Measurements from ENCODE around the gene UMAD1. TPM values are rescaled to one million over a fixed set of nuclear protein-coding genes. Genes with fewer than 3 reads are reported as not detected.

Gene UMAD1
- total and polyA plus RNA-seq, 2 of the 4 experiments (the other 2 are of a cell fraction): 5.2 to 8.4 TPM

DNA sequence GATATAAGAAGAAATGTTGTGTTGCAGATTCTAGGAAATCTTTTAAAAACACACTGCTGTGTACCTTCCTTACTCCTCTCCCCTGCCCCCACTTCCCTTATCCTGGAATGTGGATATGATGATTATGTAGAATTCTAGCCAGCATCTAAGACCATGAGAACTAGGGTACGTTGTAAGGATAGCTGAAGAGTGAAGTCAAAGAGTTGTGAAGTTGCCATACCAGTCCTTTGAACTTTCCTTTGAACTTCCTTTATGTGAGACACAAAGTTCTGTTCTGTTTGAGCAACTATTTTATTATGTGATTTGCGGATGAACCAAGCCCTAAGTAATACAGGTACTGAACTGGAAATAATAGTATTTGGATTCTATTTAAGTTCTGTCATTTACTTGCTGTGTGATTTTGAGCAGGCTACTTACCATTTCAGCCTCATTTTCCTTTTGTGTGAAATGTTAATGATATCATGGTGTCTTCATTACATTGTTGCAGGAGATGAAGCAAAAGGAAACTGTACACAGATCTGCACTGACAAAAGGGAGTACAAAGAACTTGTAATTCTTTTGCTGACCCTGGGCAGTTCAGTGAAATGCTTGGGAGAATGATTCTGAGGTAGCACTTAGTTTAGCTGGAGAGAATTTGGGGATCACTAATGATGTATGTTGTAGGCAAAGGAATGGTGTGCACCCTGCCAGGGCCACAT, 46.4 kb downstream of the UMAD1 start (continued):
- TF ChIP-seq CHD1 (IDR thresholded peaks at IDR 0.05; ENCODE audit: low read depth, low read length): no peak

DNA sequence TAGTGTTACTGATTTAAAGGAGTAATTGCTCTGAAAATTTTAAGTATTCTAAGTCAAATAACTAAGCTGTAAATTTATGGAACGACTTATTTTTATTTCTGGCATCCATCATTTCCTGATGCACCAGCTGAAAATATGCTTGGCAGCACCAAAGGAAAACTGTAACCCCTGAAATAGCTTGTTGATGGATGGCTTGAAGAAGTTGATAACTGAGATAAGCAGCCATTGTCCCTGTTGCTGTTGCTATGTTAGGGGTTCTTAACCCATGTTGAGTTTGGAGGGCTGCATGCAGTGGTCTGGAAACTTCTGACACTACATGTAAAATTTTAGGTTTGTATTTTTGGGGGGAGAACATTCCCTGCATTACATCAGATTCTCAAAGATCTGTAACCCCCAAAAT, 47.2 kb downstream of the UMAD1 start:
- Histone ChIP-seq H3K14ac (replicated peaks; ENCODE audit: low read depth, low read length) (no peak overlapping the region), H3K27ac (ENCODE audit: insufficient read depth, low read length) (no peak overlapping the region), H2BK120ac (ENCODE audit: low read depth, low read length) (no peak overlapping the region), H4K5ac (ENCODE audit: low read depth, low read length) (no peak overlapping the region), H2BK20ac (ENCODE audit: low read depth, low read length) (no peak overlapping the region), H3K4me3 (ENCODE audit: insufficient read depth, low read depth, low read length) (no peak overlapping the region), H3K79me1 (ENCODE audit: low read depth in 1 of 2, low read length in 2 of 2) (0 out of 4 replicates have a peak, but pooled peaks cover 0 to 2% of the 10 kb centered on the region in 2 experiments), H3K9ac (ENCODE audit: low read depth, low read length) (no peak overlapping the region), H3K4me1 (ENCODE audit: control insufficient read depth, insufficient read depth, low read length) (no peaks in the 10 kb centered on the region; the same call in 1 of the 2 replicates), H3K56ac (ENCODE audit: extremely low read depth, insufficient read depth, low read length) (no peak overlapping the region), H3K4me2 (ENCODE audit: low read depth, low read length) (no peak overlapping the region), H2BK15ac (ENCODE audit: low read depth, low read length) (no peak overlapping the region), H3K18ac (ENCODE audit: low read depth, low read length) (no peak overlapping the region), H2AK5ac (ENCODE audit: low read depth, low read length) (no peak overlapping the region), H2AK9ac (replicated peaks; ENCODE audit: low read depth, low read length, poor library complexity) (no peak overlapping the region), H3K4ac (ENCODE audit: low read depth, low read length) (no peak overlapping the region), H3K23ac (ENCODE audit: low read depth, low read length) (no peak overlapping the region), H2BK5ac (ENCODE audit: low read depth, low read length, poor library complexity, severe bottlenecking) (no peak overlapping the region), H3K27me3 (ENCODE audit: control insufficient read depth, insufficient read depth, low read length) (no peaks in the 10 kb centered on the region), H3K9me3 (ENCODE audit: control insufficient read depth, insufficient read depth, low read length) (no peaks in the 10 kb centered on the region), H4K20me1 (ENCODE audit: insufficient read depth, low read length) (no peaks in the 10 kb centered on the region), H4K91ac (ENCODE audit: insufficient read depth, low read depth, low read length) (no peak overlapping the region), H4K8ac (ENCODE audit: low read depth in 2 of 2, low read length in 2 of 2) (no peak overlapping the region), H3K36me3 (ENCODE audit: control insufficient read depth, insufficient read depth, low read length) (no peaks in the 10 kb centered on the region), H2AFZ (replicated peaks; ENCODE audit: low read length, poor library complexity) (no peak overlapping the region), H3K9me1 (ENCODE audit: insufficient read depth, low read length) (no peaks in the 10 kb centered on the region; the same call in 1 of the 2 replicates)
- intact Hi-C loops (cut with micrococcal nuclease): no loop called here
- POLR2A ChIA-PET (ENCODE audit: unreplicated experiment): interaction anchor here (0.6 kb wide), 1 partner anchor 140 kb away, joined by 3 read pairs; no protein-coding TSS in a partner anchor
- WGBS, 2 experiments (ENCODE audit: extremely low coverage in 2 of 2, insufficient read length in 1 of 2): no CpG with 5 or more reads among the region's 1 CpG
- no peak for TF ChIP-seq POLR2A (IDR thresholded peaks at IDR 0.05; ENCODE audit: low read depth, low read length)
- TF ChIP-seq, protein P1, sequence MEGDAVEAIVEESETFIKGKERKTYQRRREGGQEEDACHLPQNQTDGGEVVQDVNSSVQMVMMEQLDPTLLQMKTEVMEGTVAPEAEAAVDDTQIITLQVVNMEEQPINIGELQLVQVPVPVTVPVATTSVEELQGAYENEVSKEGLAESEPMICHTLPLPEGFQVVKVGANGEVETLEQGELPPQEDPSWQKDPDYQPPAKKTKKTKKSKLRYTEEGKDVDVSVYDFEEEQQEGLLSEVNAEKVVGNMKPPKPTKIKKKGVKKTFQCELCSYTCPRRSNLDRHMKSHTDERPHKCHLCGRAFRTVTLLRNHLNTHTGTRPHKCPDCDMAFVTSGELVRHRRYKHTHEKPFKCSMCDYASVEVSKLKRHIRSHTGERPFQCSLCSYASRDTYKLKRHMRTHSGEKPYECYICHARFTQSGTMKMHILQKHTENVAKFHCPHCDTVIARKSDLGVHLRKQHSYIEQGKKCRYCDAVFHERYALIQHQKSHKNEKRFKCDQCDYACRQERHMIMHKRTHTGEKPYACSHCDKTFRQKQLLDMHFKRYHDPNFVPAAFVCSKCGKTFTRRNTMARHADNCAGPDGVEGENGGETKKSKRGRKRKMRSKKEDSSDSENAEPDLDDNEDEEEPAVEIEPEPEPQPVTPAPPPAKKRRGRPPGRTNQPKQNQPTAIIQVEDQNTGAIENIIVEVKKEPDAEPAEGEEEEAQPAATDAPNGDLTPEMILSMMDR (conservative IDR thresholded peaks at IDR 0.05; ENCODE audit: low read depth, low read length): no peak
- no peak for TF ChIP-seq BHLHE40 (IDR thresholded peaks at IDR 0.05; ENCODE audit: low read depth, low read length)
- TF ChIP-seq USF2 (IDR thresholded peaks at IDR 0.05; ENCODE audit: low read depth, low read length): no peak
- TF ChIP-seq MAFK (IDR thresholded peaks at IDR 0.05; ENCODE audit: low read depth, low read length): no peak
- TF ChIP-seq FOS (IDR thresholded peaks at IDR 0.05; ENCODE audit: low read depth, low read length): no peak
- no peak for TF ChIP-seq NFE2L2 (IDR thresholded peaks at IDR 0.05; ENCODE audit: low read depth, low read length)
- TF ChIP-seq MXI1 (IDR thresholded peaks at IDR 0.05; ENCODE audit: borderline replicate concordance, low read depth, low read length): no peak
- TF ChIP-seq CEBPB (IDR thresholded peaks at IDR 0.05; ENCODE audit: low read depth, low read length): no peak
- TF ChIP-seq CHD1 (IDR thresholded peaks at IDR 0.05; ENCODE audit: low read depth, low read length): no peak
- BruUV-seq (replicated peaks): no TSS peak
- dilution Hi-C loops (cut with HindIII; ENCODE audit: low sequenced_read_pairs, unreplicated experiment): no loop called here
- DNase-seq (no peak), ATAC-seq (ENCODE audit: low read depth) (no peak)
- in situ Hi-C loops (cut with MboI; ENCODE audit: low sequenced_read_pairs): loop anchor here (5.0 to 10.0 kb wide), 2 partner anchors 70 to 287 kb away; no protein-coding TSS in a partner anchor
- CTCF ChIA-PET: interaction anchor here (0.5 kb wide), 1 partner anchor 79 kb away, joined by 4 read pairs; no protein-coding TSS in a partner anchor
